Tongue (tissue), 2 donors: ENCODE results near the gene PRB4. TPM values are rescaled to one million over a fixed set of nuclear protein-coding genes. Genes with fewer than 3 reads are reported as not detected.
"Not testable (repeated sequence)": the region's sequence is repeated elsewhere in the genome, so short reads cannot be mapped to it uniquely, and the experiment has no call there.

Source experiments
- DNase-seq: peaks from one replicate; pipeline ENCODE4 v3.0.0-alpha.2; 2015
- total RNA-seq: library from RNA; depleted of rRNA; stranded (reverse); fragments of >200 nt; gene quantifications from one replicate; pipeline ENCODE4 v1.2.3, GENCODE V29; 2014

The PRB4 gene
- total RNA-seq, result not detected

GRCh38 chr12:11310336-11310735, at the start of gene PRB4:
PRB4 (minus strand) TSS chr12:11310436; CDS start chr12:11310398, 38 bp downstream.
- no peak for DNase-seq

- not testable (repeated sequence) for DNase-seq
Observed at GRCh38 chr12:11351736-11352135, 41.5 kb upstream of the PRB4 start.

- no peak for DNase-seq
Observed at GRCh38 chr12:11348439-11348838, 38.2 kb upstream of the PRB4 start.

GRCh38 chr12:11347810-11348209, 37.6 kb upstream of the PRB4 start:
- no peak for DNase-seq

GRCh38 chr12:11344500-11344899, 34.3 kb upstream of the PRB4 start:
- no peak for DNase-seq

GRCh38 chr12:11324426-11324825, 14.2 kb upstream of the PRB4 start:
- DNase-seq, result no peak

- no peak for DNase-seq
Observed at GRCh38 chr12:11321980-11322379, 11.7 kb upstream of the PRB4 start.

GRCh38 chr12:11307143-11307542, 3.1 kb downstream of the PRB4 start:
- no peak for DNase-seq

GRCh38 chr12:11273449-11273848, 36.8 kb downstream of the PRB4 start:
- DNase-seq, result no peak

- DNase-seq, result no peak
Observed at GRCh38 chr12:11269607-11270006, 40.6 kb downstream of the PRB4 start, which contains the start of gene PRB3. PRB3 (minus strand) TSS chr12:11269707; CDS start chr12:11269669, 38 bp downstream.

GRCh38 chr12:11264501-11264900, 45.7 kb downstream of the PRB4 start:
- no peak for DNase-seq

Other genes with a start within 250 kb of the PRB4 start
- gene TAS2R46, start 248.1 kb downstream of the PRB4 start, total RNA-seq, result 8.4 TPM
- 20.5 TPM for gene TAS2R43, start 218.1 kb downstream of the PRB4 start, total RNA-seq
- 16.9 TPM for gene TAS2R30, start 175.8 kb downstream of the PRB4 start, total RNA-seq
- gene SMIM10L1, start 139.2 kb downstream of the PRB4 start, total RNA-seq, result 9.3 TPM
- not detected for gene TAS2R42, start 123.5 kb downstream of the PRB4 start, total RNA-seq
- gene PRB3, start 40.7 kb downstream of the PRB4 start, total RNA-seq, result not detected
- gene PRB2, start 85.1 kb upstream of the PRB4 start, total RNA-seq, result not detected